Subcutaneous abdominal adipose tissue (tissue), 5 donors: ENCODE results near the gene HMCN2.

ENCODE experiments used
- H3K27ac ChIP-seq: one replicate; pipeline ENCODE4 v1.7.0; 2013; ENCODE audit warnings: low read depth, mild to moderate bottlenecking, inconsistent platforms, low read length, moderate library complexity
- H3K27me3 ChIP-seq, 5 donors: one replicate each; pipeline ENCODE4 v1.7.0; 2013; ENCODE audit warnings: low read length in 5 of 5, inconsistent platforms in 1 of 5; ENCODE audit not compliant: control insufficient read depth in 5 of 5, insufficient read depth in 4 of 5
- H3K36me3 ChIP-seq, 5 donors: one replicate each; pipeline ENCODE4 v1.7.0; 2013; ENCODE audit warnings: low read length in 5 of 5; ENCODE audit not compliant: control insufficient read depth in 5 of 5, insufficient read depth in 5 of 5
- H3K4me1 ChIP-seq, 5 donors: one replicate each; pipeline ENCODE4 v1.7.0; 2013; ENCODE audit warnings: low read length in 5 of 5, mild to moderate bottlenecking in 3 of 5, moderate library complexity in 1 of 5; ENCODE audit not compliant: control insufficient read depth in 5 of 5, insufficient read depth in 5 of 5
- H3K4me3 ChIP-seq, 5 donors: one replicate each; pipeline ENCODE4 v1.7.0; 2013; ENCODE audit warnings: low read length in 5 of 5, low read depth in 1 of 5
- H3K9ac ChIP-seq, 5 donors: one replicate each; pipeline ENCODE4 v1.7.0; 2013; ENCODE audit warnings: low read length in 5 of 5, mild to moderate bottlenecking in 4 of 5, moderate library complexity in 3 of 5
- H3K9me3 ChIP-seq, 5 donors: one replicate each; pipeline ENCODE4 v1.7.0; 2013; ENCODE audit warnings: low read length in 5 of 5; ENCODE audit not compliant: control insufficient read depth in 5 of 5
- donor health status: healthy.
- donor health status: healthy.
- donor health status: healthy.
- donor health status: healthy.
- donor health status: healthy.

HMCN2 gene

DNA sequence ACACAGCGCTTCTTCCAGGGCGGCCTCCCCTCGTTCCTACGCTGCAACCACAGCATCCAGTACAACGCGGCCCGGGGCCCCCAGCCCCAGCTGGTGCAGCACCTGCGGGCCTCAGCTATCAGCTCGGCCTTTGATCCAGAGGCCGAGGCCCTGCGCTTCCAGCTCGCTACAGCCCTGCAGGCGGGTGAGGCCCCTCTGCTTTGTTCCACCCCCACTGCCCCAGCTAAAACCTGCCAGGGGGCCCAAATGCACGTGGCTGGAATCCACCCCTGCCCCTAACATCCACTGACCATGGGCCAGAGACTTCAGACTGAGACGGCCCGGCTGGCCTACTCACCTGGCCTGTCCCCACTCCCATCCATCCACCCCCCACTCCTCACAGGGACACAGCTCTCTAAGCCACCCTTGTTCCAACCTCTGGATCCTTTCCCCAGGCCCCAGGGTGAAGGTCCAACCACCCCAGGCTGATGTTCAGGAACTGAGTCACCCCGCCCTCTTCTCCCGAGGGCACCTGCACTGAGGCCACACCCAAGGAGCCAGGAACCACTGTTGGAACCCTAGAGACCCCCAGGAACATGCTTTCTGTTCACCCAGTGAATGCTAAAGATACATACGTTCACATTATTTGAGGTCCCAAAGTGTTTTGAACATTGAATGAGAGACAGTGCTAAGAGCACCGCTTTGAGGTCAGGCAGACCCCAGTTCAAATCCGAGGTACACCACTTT is 160.3 kb downstream of the HMCN2 start:
- Histone ChIP-seq H3K4me3 (no peak overlapping the region), H3K4me1 (peaks cover 2 to 23% (median 15%) of the 10 kb centered on the region in 5 donors), H3K27me3 (peaks cover 0 to 6% (median 2%) of the 10 kb centered on the region in 5 donors), H3K9me3 (peaks cover 0 to 8% (median 0%) of the 10 kb centered on the region in 5 donors), H3K36me3 (no peaks in the 10 kb centered on the region), H3K27ac (no peak overlapping the region), H3K9ac (no peak overlapping the region)

DNA sequence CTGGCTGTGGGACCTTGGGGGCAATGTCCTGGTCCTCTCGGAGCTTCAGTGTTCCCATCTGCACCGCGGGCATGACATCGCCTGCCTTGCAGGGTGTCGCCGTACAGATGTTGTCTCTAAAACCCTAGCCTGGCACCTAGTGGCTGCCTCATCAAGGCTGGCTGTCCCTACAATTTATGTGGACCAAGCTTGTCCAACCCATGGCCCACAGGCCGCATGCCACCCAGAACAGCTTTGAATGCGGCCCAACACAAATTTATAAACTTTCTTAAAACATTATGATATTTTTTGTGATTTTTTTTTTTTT is 160.9 kb downstream of the HMCN2 start:
- H3K9me3 ChIP-seq: peaks cover 0 to 10% (median 0%) of the 10 kb centered on the region in 5 donors
- no peaks in the 10 kb centered on the region for H3K36me3 ChIP-seq
- H3K9ac ChIP-seq: no peak overlapping the region
- no peak overlapping the region for H3K27ac ChIP-seq
- H3K4me1 ChIP-seq: peaks cover 2 to 23% (median 15%) of the 10 kb centered on the region in 5 donors
- peaks cover 0 to 6% (median 2%) of the 10 kb centered on the region in 5 donors for H3K27me3 ChIP-seq
- no peak overlapping the region for H3K4me3 ChIP-seq

DNA sequence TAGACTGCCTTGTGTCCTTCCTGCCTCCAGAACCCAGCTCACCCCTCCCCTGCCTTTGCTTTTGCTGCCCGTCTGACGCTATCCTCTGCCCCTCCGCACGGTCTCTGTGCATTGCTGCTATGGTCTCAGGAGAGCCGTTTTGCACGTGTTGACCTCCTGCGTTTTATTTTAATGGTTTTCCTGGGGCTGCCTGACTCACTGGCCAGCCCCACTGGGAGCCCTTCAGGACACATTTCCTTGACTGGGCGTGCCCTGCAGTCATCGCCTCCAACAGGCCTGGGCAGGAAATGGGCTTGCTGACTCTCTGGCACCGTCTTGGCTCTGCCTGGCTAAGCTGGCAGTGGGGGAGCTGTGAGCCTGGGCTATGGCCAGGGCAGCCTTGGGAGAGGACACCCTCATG is 161.3 kb downstream of the HMCN2 start:
- no peak overlapping the region for H3K4me3 ChIP-seq
- no peak overlapping the region for H3K9ac ChIP-seq
- peaks cover 0 to 5% (median 2%) of the 10 kb centered on the region in 5 donors for H3K27me3 ChIP-seq
- no peak overlapping the region for H3K27ac ChIP-seq
- H3K4me1 ChIP-seq: peaks cover 2 to 23% (median 15%) of the 10 kb centered on the region in 5 donors
- peaks cover 0 to 10% (median 0%) of the 10 kb centered on the region in 5 donors for H3K9me3 ChIP-seq
- H3K36me3 ChIP-seq: no peaks in the 10 kb centered on the region

DNA sequence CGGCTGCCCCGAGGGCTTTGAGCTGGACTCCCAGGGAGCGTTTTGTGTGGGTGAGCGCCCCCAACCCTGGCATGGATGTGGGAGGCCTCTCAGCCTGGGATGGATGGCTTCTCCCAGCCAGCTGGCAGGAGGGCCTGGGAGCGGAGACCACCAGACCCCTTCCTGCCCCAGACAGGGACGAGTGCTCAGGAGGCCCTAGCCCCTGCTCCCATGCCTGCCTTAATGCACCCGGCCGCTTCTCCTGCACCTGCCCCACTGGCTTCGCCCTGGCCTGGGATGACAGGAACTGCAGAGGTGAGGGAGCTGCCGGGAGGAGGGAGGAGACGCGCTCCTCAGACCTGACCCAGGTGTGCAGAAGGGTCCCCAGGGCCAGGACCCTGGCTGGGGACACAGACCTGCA is 161.8 kb downstream of the HMCN2 start:
- H3K27me3 ChIP-seq: peaks cover 0 to 5% (median 3%) of the 10 kb centered on the region in 5 donors
- H3K36me3 ChIP-seq: no peaks in the 10 kb centered on the region
- H3K4me3 ChIP-seq: no peak overlapping the region
- H3K9me3 ChIP-seq: peaks cover 0 to 10% (median 0%) of the 10 kb centered on the region in 5 donors
- no peak overlapping the region for H3K9ac ChIP-seq
- H3K4me1 ChIP-seq: peaks cover 2 to 23% (median 15%) of the 10 kb centered on the region in 5 donors
- H3K27ac ChIP-seq: no peak overlapping the region

DNA sequence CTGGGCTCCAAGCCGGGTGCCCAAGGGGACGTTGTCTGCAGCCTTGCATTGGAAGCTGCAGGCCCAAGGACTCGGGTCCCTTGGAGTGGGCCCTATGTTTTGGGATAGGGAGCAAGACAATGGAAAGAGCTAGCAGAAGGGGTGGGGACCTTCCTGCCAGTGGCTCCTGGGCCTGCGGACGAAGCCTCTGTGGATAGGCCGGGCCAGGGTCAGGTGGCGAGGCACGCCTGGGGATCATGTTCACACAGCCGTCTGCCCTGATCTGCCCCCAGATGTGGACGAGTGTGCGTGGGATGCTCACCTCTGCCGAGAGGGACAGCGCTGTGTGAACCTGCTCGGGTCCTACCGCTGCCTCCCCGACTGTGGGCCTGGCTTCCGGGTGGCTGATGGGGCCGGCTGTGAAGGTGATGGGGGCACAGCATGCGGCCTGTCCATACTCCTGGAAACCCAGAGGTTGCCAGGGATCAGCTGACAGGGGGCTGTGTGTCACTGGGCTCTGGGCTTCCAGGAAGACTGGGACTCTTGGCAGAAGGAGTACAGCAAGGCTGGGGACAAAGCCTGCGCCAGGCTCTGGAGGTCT is 162.6 kb downstream of the HMCN2 start:
- Histone ChIP-seq H3K9ac (no peak overlapping the region), H3K27ac (no peak overlapping the region), H3K9me3 (peaks cover 0 to 10% (median 0%) of the 10 kb centered on the region in 5 donors), H3K36me3 (no peaks in the 10 kb centered on the region), H3K4me3 (no peak overlapping the region), H3K4me1 (peaks cover 2 to 28% (median 20%) of the 10 kb centered on the region in 5 donors), H3K27me3 (peaks cover 0 to 12% (median 7%) of the 10 kb centered on the region in 5 donors)

DNA sequence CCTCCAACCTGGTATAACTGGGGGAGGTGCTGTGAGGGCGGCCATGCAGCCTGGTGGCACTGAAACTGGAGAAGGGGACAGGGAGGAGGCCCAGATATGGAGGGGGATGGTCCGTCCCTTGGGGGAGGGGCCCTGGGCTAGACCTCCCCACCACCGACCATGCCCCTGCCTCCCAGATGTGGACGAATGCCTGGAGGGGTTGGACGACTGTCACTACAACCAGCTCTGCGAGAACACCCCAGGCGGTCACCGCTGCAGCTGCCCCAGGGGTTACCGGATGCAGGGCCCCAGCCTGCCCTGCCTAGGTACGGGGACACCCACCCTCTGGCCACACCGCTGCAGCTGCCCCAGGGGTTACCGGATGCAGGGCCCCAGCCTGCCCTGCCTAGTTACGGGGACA is 163.8 kb downstream of the HMCN2 start:
- Histone ChIP-seq H3K9me3 (peaks cover 0 to 10% (median 0%) of the 10 kb centered on the region in 5 donors), H3K9ac (no peak overlapping the region), H3K4me1 (peaks cover 2 to 34% (median 26%) of the 10 kb centered on the region in 5 donors), H3K27me3 (peaks cover 0 to 18% (median 13%) of the 10 kb centered on the region in 5 donors), H3K4me3 (no peak overlapping the region), H3K36me3 (no peaks in the 10 kb centered on the region), H3K27ac (no peak overlapping the region)

DNA sequence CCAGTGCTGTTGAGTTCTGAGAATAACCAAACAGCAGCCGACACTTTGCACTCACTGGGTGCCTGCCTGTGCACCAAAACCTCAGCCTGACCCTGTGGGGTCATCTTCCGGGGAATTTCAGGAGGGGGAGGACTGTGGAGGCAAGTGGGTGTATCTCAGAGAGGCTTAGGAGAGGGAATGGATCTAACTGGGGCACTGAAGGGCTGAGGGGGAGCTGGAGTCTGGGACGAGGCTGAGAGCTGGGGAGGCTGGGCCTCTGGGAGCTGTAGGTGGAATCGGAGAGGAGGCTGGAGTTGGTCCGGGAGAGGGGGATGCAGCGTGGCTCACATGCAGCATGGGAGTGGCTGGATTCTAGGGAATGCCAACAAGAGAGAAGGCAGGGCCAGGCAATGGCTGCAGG is 164.3 kb downstream of the HMCN2 start:
- Histone ChIP-seq H3K27ac (no peak overlapping the region), H3K27me3 (peaks cover 0 to 18% (median 13%) of the 10 kb centered on the region in 5 donors), H3K4me1 (peaks cover 2 to 34% (median 26%) of the 10 kb centered on the region in 5 donors), H3K9ac (no peak overlapping the region), H3K36me3 (no peaks in the 10 kb centered on the region), H3K4me3 (no peak overlapping the region), H3K9me3 (peaks cover 0 to 10% (median 0%) of the 10 kb centered on the region in 5 donors)

DNA sequence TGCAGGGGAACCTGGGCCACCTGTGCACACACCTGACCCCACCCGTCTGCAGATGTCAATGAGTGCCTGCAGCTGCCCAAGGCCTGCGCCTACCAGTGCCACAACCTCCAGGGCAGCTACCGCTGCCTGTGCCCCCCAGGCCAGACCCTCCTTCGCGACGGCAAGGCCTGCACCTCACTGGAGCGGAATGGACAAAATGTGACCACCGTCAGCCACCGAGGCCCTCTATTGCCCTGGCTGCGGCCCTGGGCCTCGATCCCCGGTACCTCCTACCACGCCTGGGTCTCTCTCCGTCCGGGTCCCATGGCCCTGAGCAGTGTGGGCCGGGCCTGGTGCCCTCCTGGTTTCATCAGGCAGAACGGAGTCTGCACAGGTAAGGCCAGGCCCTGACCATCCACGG is 164.7 kb downstream of the HMCN2 start:
- Histone ChIP-seq H3K27ac (no peak overlapping the region), H3K9me3 (peaks cover 0 to 10% (median 0%) of the 10 kb centered on the region in 5 donors), H3K4me3 (no peak overlapping the region), H3K4me1 (peaks cover 2 to 34% (median 26%) of the 10 kb centered on the region in 5 donors), H3K9ac (no peak overlapping the region), H3K27me3 (peaks cover 0 to 18% (median 13%) of the 10 kb centered on the region in 5 donors), H3K36me3 (no peaks in the 10 kb centered on the region)

DNA sequence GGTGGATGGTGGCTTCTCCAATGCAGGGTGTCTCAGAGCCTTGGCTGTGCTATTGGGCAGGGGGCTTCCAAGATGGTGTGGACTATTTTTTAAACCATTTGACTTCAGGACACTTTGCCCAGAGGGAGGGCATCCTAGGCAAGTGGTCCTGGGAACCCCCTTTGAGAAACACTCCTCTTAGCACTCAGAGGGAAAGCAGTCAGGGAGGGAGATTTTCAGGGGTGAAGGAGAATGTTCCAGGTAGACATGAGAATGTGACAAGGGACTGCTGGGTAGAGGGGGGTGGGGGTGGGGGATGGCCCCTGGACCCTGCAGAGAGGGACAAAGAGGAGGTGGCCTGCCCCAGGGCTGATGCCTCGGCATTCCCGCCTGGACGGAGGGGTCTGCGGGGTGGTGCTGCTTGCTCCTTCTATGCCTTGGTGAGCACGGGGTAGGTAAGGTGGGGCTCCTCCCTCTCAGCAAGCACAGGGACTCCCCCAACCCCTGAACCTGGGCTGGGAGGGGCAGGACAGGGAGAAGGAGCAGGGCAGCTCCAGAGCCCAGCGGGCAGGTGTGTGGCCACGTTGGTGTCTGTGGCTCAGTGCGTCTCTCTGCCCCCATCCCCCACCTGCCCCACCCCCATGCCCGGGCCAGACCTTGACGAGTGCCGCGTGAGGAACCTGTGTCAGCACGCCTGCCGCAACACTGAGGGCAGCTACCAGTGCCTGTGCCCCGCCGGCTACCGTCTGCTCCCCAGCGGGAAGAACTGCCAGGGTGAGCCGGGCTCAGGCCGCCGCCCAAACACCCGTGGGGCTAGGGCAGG is 165.4 kb downstream of the HMCN2 start:
- Histone ChIP-seq H3K36me3 (no peaks in the 10 kb centered on the region), H3K4me1 (peaks cover 2 to 31% (median 26%) of the 10 kb centered on the region in 5 donors), H3K9ac (no peak overlapping the region), H3K4me3 (no peak overlapping the region), H3K9me3 (peaks cover 0 to 10% (median 0%) of the 10 kb centered on the region in 5 donors), H3K27ac (no peak overlapping the region), H3K27me3 (peaks cover 0 to 18% (median 13%) of the 10 kb centered on the region in 5 donors)
